Rectal smooth muscle tissue (tissue), 1 donor: Measurements from ENCODE around the gene NHERF1.
A peak's percentile ranks its signal among the peaks of the same experiment; 100 is the strongest.

Experiments used
- H3K27ac ChIP-seq: one replicate; pipeline ENCODE4 v1.7.0; 2013; ENCODE audit warnings: low read depth, low read length, inconsistent platforms
- H3K27me3 ChIP-seq: one replicate; pipeline ENCODE4 v1.7.0; 2013; ENCODE audit warnings: low read length; ENCODE audit not compliant: control insufficient read depth, insufficient read depth
- H3K36me3 ChIP-seq: one replicate; pipeline ENCODE4 v1.7.0; 2013; ENCODE audit warnings: low read length; ENCODE audit not compliant: control insufficient read depth, insufficient read depth
- H3K4me1 ChIP-seq: one replicate; pipeline ENCODE4 v1.7.0; 2013; ENCODE audit warnings: low read length; ENCODE audit not compliant: control insufficient read depth, insufficient read depth
- H3K4me3 ChIP-seq: one replicate; pipeline ENCODE4 v1.7.0; 2013; ENCODE audit warnings: low read length
- H3K9ac ChIP-seq: one replicate; pipeline ENCODE4 v1.7.0; 2013; ENCODE audit warnings: low read length

The NHERF1 gene

DNA sequence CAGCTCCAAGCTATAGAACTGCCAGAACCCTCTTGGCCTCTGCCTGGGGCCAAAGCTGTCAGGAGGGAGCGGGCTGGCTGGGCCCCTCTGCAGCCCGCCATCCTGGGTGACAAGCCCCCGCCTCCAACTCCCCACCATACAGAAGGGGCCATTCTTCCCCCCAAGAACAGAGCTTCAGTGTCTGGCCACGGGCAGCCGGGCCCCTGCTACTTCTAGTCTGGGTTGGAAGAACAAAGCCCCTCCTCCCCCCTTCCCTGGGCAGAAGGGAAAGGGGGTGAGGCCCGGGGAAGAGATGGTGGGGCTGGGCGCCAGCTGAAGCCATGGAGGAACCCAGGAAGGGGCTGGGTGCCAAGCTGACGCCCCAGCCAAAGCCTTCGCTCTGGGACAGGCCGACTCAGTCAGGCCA, 18.7 kb downstream of the NHERF1 start:
- H3K27ac ChIP-seq = no peak overlapping the region
- no peaks in the 10 kb centered on the region for H3K4me1 ChIP-seq
- no peaks in the 10 kb centered on the region for H3K27me3 ChIP-seq
- H3K36me3 ChIP-seq = peaks cover 12% of the 10 kb centered on the region
- no peak overlapping the region for H3K9ac ChIP-seq
- H3K4me3 ChIP-seq = no peak overlapping the region

DNA sequence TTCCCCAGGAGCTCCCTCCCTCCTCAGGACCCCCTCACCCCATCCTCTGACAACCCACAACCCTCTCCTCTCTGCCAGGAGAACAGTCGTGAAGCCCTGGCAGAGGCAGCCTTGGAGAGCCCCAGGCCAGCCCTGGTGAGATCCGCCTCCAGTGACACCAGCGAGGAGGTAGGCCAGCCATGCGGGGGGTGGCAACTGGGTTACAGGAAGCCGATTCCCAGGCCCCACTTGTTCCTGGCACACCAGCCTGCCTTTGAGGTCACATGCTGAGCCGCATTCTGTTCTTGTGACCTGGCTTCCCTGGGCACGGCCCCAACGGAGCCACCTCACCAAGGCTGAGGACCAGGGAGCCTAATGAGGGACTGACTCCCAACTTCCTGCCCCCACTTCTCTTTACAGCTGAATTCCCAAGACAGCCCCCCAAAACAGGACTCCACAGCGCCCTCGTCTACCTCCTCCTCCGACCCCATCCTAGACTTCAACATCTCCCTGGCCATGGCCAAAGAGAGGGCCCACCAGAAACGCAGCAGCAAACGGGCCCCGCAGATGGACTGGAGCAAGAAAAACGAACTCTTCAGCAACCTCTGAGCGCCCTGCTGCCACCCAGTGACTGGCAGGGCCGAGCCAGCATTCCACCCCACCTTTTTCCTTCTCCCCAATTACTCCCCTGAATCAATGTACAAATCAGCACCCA, 19.8 kb downstream of the NHERF1 start:
- no peak overlapping the region for H3K27ac ChIP-seq

DNA sequence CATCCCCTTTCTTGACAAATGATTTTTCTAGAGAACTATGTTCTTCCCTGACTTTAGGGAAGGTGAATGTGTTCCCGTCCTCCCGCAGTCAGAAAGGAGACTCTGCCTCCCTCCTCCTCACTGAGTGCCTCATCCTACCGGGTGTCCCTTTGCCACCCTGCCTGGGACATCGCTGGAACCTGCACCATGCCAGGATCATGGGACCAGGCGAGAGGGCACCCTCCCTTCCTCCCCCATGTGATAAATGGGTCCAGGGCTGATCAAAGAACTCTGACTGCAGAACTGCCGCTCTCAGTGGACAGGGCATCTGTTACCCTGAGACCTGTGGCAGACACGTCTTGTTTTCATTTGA, 20.3 kb downstream of the NHERF1 start:
- Histone ChIP-seq H3K27me3 (no peaks in the 10 kb centered on the region), H3K36me3 (peaks cover 28% of the 10 kb centered on the region), H3K9ac (no peak overlapping the region), H3K27ac (no peak overlapping the region), H3K4me1 (no peaks in the 10 kb centered on the region), H3K4me3 (no peak overlapping the region)

More for the DNA sequence above, 19.8 kb downstream of the NHERF1 start:
- H3K27me3 ChIP-seq = no peaks in the 10 kb centered on the region
- H3K4me1 ChIP-seq = no peaks in the 10 kb centered on the region
- peaks cover 23% of the 10 kb centered on the region for H3K36me3 ChIP-seq
- no peak overlapping the region for H3K4me3 ChIP-seq
- H3K9ac ChIP-seq = no peak overlapping the region

DNA sequence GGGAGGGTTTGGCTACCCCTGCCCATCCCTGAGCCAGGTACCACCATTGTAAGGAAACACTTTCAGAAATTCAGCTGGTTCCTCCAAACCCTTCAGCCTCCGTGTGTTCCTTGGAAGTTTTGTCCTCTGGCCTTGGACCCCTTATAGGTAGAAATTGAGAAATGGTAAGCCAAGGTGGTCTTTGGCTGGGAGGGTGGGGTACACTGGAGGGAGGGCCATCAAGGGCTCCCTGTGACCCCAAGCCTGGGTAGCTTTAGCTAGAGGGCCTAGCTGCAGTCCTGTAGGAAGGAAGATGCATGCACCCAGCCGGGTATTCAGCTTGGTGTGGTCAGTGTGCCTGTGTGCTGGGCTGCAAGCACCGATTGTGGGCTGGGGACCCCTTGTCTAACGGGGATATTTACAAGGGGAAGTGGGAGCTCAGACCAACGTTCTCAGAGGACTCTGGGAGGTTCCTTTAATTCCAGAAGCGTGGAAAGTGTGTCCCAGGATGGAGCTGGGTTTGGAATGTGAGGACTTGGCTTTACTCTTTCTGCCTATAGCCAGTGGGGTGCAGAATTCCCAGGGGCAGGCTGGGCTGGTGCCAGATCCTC, 20.9 kb downstream of the NHERF1 start:
- peaks cover 28% of the 10 kb centered on the region for H3K36me3 ChIP-seq

DNA sequence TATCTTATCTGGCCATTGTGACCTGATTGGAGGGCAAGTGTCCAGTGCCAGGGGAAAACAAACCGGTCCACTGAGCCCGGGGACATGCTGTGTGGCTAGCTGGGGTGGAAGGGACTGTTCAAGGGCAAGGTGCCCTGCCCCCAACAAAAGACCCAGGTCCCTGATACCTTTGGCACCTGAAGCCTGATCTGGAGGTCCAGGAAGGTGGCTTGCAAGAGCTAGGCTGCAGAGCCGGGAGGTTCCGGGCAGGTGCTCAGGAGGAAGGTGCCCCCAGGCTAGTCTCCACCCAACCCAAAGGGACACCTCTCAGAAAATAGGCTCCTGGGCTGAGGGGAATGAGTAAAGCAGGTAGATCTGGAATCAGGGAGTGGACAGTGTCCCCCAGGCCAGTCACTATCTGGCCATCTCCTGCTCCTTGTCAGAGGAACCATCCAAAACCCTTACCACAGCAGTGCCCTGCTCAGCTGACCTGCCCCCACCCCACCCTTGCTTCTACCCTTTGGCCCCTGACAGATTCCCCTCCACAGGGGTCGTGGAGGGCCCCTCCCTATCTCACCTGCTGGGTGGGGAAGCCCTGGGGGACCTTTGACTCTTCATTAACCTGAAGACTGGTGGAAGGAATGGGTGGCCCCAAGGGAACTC, 21.5 kb downstream of the NHERF1 start:
- no peaks in the 10 kb centered on the region for H3K27me3 ChIP-seq
- H3K27ac ChIP-seq = no peak overlapping the region
- H3K36me3 ChIP-seq = peaks cover 28% of the 10 kb centered on the region
- H3K9ac ChIP-seq = no peak overlapping the region
- H3K4me1 ChIP-seq = no peaks in the 10 kb centered on the region
- H3K4me3 ChIP-seq = no peak overlapping the region

More for the DNA sequence above, 20.9 kb downstream of the NHERF1 start:
- no peaks in the 10 kb centered on the region for H3K27me3 ChIP-seq
- H3K27ac ChIP-seq = no peak overlapping the region
- H3K4me3 ChIP-seq = no peak overlapping the region
- no peaks in the 10 kb centered on the region for H3K4me1 ChIP-seq
- H3K9ac ChIP-seq = no peak overlapping the region

DNA sequence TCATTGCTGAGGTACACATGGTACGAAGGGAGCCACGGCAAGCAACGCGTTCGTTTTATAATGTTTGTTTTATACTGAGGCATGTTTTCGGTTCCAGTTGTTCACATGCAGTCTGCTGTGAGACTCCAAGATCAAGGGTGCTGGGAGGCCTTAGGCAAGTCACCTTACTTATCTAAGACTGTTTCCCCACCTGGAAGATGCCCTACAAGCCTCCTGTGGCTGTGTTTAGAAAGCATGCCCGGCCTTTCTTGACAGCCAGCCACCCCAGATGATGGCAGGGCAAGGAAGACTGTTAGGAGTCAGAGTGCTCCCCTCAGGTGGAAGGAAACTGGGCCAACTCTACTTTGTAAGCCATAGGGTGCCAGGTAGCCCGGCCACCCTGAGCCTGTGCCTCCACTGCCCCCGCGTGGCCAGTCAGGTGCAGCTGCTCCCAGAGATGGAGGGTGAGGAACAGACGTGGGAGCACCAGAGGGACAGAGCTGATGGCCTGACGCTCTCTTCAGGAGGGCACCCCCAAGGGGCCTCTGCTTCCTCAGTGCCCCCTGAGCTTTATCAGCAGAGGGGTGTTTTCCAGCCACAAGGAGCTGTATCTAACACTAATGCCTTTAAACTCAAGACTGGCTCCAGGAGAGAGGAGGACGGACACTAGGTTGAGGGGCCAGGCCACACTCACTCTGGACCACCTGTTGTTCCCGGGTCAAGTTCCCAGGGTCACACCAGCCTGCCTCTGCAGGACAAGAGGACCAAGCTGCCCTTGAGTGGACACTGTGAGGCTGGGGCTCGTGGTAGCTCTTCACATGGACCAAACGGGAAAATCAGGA, 22.3 kb downstream of the NHERF1 start:
- Histone ChIP-seq H3K36me3 (peaks cover 28% of the 10 kb centered on the region), H3K9ac (no peak overlapping the region), H3K4me1 (peaks cover 5% of the 10 kb centered on the region), H3K4me3 (no peak overlapping the region), H3K27ac (no peak overlapping the region), H3K27me3 (no peaks in the 10 kb centered on the region)

DNA sequence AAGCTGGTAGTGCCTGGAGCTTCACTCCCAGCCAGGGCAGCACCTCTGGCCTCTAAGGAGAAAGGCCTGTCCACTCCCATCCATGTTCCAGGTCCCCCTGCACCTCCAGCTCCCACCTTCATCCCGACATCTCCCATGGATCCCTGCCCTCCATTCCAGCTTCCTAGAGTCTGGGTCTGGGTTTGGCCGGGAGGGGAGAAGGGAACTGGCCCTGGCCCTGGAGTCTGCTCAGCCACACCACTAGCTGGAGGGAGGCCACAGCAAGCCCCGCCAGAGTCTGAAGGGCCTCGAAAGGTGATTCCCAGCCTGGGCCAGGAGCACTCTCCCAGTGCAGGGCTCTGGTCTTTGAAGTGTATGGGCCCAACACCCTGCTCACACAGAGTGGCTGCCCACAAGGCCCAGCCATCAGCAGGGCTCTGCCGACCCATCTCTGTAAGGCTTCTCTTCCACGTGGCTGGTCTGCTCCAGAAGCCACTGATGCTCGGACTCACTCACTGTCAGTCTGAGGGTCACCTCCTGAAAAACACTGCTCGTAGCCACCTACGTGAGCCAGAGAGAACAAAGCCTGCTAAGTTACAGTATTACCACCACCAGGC, 23.0 kb downstream of the NHERF1 start:
- peaks cover 28% of the 10 kb centered on the region for H3K36me3 ChIP-seq

DNA sequence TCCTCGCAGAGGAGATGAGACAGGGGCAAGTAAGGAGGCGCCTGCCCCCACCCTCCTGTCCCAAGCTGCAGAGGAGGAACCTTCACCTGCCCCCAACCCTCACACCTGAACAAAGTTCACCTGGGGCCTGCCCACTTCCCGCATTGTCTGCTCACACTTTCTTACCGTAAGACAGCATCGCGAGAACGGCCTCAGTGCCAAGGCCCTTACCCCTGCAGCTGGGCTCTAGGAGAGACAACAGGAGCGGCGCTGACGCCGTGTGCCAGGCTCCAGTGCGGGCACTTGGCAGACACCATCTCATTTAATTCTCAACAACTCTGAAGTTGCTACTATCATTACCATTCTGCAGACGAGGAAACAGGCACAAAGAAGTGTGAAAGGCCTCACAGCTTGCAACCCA, 23.6 kb downstream of the NHERF1 start:
- no peak overlapping the region for H3K4me3 ChIP-seq
- H3K36me3 ChIP-seq = peaks cover 28% of the 10 kb centered on the region
- no peaks in the 10 kb centered on the region for H3K27me3 ChIP-seq
- H3K9ac ChIP-seq = no peak overlapping the region
- H3K4me1 ChIP-seq = peaks cover 10% of the 10 kb centered on the region
- H3K27ac ChIP-seq = no peak overlapping the region

More for the DNA sequence above, 23.0 kb downstream of the NHERF1 start:
- Histone ChIP-seq H3K27ac (no peak overlapping the region), H3K27me3 (no peaks in the 10 kb centered on the region), H3K4me3 (no peak overlapping the region), H3K9ac (no peak overlapping the region), H3K4me1 (peaks cover 5% of the 10 kb centered on the region)

GRCh38 chr17:74773414-74773813, 25.0 kb downstream of the NHERF1 start:
- peaks cover 10% of the 10 kb centered on the region for H3K4me1 ChIP-seq
- H3K36me3 ChIP-seq = peaks cover 28% of the 10 kb centered on the region
- no peak overlapping the region for H3K9ac ChIP-seq
- no peak overlapping the region for H3K4me3 ChIP-seq
- no peak overlapping the region for H3K27ac ChIP-seq
- no peaks in the 10 kb centered on the region for H3K27me3 ChIP-seq

DNA sequence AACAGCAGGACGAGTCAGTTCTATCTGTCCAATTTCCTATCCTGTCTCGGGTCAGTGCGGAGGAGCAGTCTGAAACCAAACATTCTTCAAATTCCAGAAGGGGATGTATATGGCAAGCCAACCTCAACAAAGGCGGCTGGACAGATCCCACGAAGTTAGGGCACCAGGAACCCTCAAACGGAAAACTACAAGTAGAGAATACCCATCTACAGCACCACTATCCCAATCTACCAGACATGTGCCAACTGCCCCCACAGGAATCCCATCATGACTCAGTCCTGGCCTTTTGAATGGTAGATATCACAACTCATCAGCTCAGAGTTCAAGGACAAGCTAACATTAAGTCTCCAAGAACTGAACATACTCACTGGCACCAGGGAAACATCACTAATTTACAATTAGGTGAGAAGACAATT, 25.5 kb downstream of the NHERF1 start:
- H3K4me1 ChIP-seq = peaks cover 10% of the 10 kb centered on the region
- peaks cover 28% of the 10 kb centered on the region for H3K36me3 ChIP-seq
- H3K9ac ChIP-seq = no peak overlapping the region
- H3K27me3 ChIP-seq = no peaks in the 10 kb centered on the region
- no peak overlapping the region for H3K27ac ChIP-seq
- H3K4me3 ChIP-seq = no peak overlapping the region

DNA sequence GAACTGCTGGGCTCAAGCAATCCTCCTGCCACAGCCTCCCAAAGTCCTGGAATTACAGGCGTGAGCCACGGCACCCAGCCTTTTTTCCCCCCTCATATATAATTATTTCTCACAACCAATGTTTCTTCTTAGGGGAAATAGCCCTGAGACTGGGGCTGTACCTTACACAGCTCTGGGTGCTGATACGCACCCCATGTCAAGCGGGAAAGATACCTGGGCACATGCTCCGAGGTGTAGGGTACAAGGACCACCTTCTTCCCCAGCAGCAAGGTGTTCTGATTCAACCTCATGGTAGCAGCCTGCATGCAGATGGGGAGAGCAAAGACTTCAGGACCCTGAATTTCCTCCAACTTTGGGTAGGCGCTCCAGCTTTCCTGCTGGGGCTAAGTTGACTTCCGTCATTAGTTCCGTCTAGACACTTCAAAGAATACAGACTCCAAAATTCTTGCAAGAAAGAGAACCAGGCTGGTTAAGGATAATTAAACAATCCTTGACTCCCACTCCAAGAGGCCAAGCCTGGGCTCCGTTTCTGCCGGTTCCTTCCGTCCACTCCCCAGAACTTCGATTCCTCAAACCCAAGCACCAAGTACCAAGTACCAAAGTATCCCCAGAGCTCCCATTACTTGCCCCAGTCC, 27.1 kb downstream of the NHERF1 start:
- Histone ChIP-seq H3K4me3 (peak overlapping the region; percentile 95), H3K36me3 (peaks cover 28% of the 10 kb centered on the region), H3K27ac (peak overlapping the region; percentile 57), H3K4me1 (peaks cover 10% of the 10 kb centered on the region), H3K9ac (peak overlapping the region; percentile 66), H3K27me3 (no peaks in the 10 kb centered on the region)
